Stimulated activated CD8-positive, alpha-beta memory T cell treated with anti-CD3 and anti-CD28 coated beads, Interleukin-2, amount 100 ng/mL, for 1 hour (primary cell): ENCODE results near the gene SUOX.
"Not testable (repeated sequence)": the region's sequence is repeated elsewhere in the genome, so short reads cannot be mapped to it uniquely, and the experiment has no call there.

Experiments
- DNase-seq, 2 donors: peaks; one replicate each; pipeline ENCODE4 v3.0.0-alpha.2; 2020; ENCODE audit warnings: low read depth in 2 of 2

SUOX gene

GRCh38 chr12:55996715-55997534, at the start of gene SUOX:
Gene SUOX (plus strand): TSS chr12:55997276. CDS start chr12:56002222, 4,946 bp downstream.
- no peak for DNase-seq

GRCh38 chr12:55955344-55955743, 41.7 kb upstream of the SUOX start:
- no peak for DNase-seq

GRCh38 chr12:55955800-55956508, 41.1 kb upstream of the SUOX start:
- peak in 1 of 2 donors; percentile 24 for DNase-seq

GRCh38 chr12:55957106-55957859, 39.8 kb upstream of the SUOX start:
- no peak for DNase-seq

- DNase-seq: no peak
Measured at GRCh38 chr12:55963760-55964159, 33.3 kb upstream of the SUOX start.

- DNase-seq: no peak
Measured at GRCh38 chr12:55965240-55965639, 31.8 kb upstream of the SUOX start.

GRCh38 chr12:55965941-55966407, 31.1 kb upstream of the SUOX start, which contains the start of gene PMEL:
Gene PMEL (minus strand): TSS chr12:55966042. CDS start chr12:55966011, 31 bp downstream.
- no peak for DNase-seq

GRCh38 chr12:55966408-55967281, 30.4 kb upstream of the SUOX start, which contains the start of gene CDK2:
Gene CDK2 (plus strand): TSS chr12:55966830. CDS start chr12:55967009, 179 bp downstream.
- peak; percentile 78 to 82 for DNase-seq

GRCh38 chr12:55969356-55969755, 27.7 kb upstream of the SUOX start:
- DNase-seq: no peak

- no peak for DNase-seq
Measured at GRCh38 chr12:55970775-55971174, 26.3 kb upstream of the SUOX start.

- no peak for DNase-seq
Measured at GRCh38 chr12:55972042-55972441, 25.0 kb upstream of the SUOX start.

- DNase-seq: no peak
Measured at GRCh38 chr12:55972456-55972855, 24.6 kb upstream of the SUOX start.

GRCh38 chr12:55972911-55973598, 24.0 kb upstream of the SUOX start:
- no peak for DNase-seq

- DNase-seq: peak; percentile 91 to 96
Measured at GRCh38 chr12:55973599-55974307, 23.3 kb upstream of the SUOX start, which contains the start of gene RAB5B. Gene RAB5B (plus strand): TSS chr12:55974078. CDS start chr12:55986961, 12,883 bp downstream.

- DNase-seq: peak in 1 of 2 donors; percentile 16
Measured at GRCh38 chr12:55974308-55974730, 22.8 kb upstream of the SUOX start.

- DNase-seq: no peak
Measured at GRCh38 chr12:55978393-55978792, 18.7 kb upstream of the SUOX start.

GRCh38 chr12:55979069-55979468, 18.0 kb upstream of the SUOX start:
- no peak for DNase-seq

- not testable (repeated sequence) for DNase-seq
Measured at GRCh38 chr12:55981882-55982281, 15.2 kb upstream of the SUOX start.

- DNase-seq: no peak
Measured at GRCh38 chr12:55982319-55982936, 14.6 kb upstream of the SUOX start.
